ENCODE data around the gene CYP26B1.

The CYP26B1 gene

GRCh38 chr2:72096181-72096580 lies 51.5 kb downstream of the CYP26B1 start:
- no peak for TF ChIP-seq ARNTL (CRISPR knock-in tag; IDR thresholded peaks at IDR 0.05; ENCODE audit: borderline replicate concordance, low read depth)
- no peak for TF ChIP-seq ZNF565 (CRISPR knock-in tag; conservative IDR thresholded peaks at IDR 0.05; ENCODE audit: low read depth)
- TF ChIP-seq RARB (CRISPR knock-in tag; IDR thresholded peaks at IDR 0.05): no peak
- TF ChIP-seq GLIS3 (CRISPR knock-in tag; IDR thresholded peaks at IDR 0.05): no peak
- no peak for TF ChIP-seq ESRRG (CRISPR knock-in tag; IDR thresholded peaks at IDR 0.05)
- no peak for TF ChIP-seq SNAI2 (CRISPR knock-in tag; IDR thresholded peaks at IDR 0.05)
- no peak for TF ChIP-seq TSHZ2 (CRISPR knock-in tag; IDR thresholded peaks at IDR 0.05)
- TF ChIP-seq ZFP30 (CRISPR knock-in tag; IDR thresholded peaks at IDR 0.05): no peak
- TF ChIP-seq ZC3H10 (CRISPR knock-in tag; IDR thresholded peaks at IDR 0.05): no peak
- TF ChIP-seq TOX (CRISPR knock-in tag; IDR thresholded peaks at IDR 0.05; ENCODE audit: borderline replicate concordance): no peak
- TF ChIP-seq PPARA (CRISPR knock-in tag; IDR thresholded peaks at IDR 0.05; ENCODE audit: borderline replicate concordance): no peak
- TF ChIP-seq TCF4 (CRISPR knock-in tag; IDR thresholded peaks at IDR 0.05; ENCODE audit: borderline replicate concordance): no peak
- TF ChIP-seq ZNF70 (CRISPR knock-in tag; IDR thresholded peaks at IDR 0.05): no peak
- no peak for TF ChIP-seq ZFP3 (CRISPR knock-in tag; IDR thresholded peaks at IDR 0.05)
- TF ChIP-seq CREB5 (CRISPR knock-in tag; IDR thresholded peaks at IDR 0.05; ENCODE audit: low read depth): no peak
- no peak for TF ChIP-seq BACH2 (CRISPR knock-in tag; IDR thresholded peaks at IDR 0.05; ENCODE audit: borderline replicate concordance)
- no peak for TF ChIP-seq ZNF8 (CRISPR knock-in tag; IDR thresholded peaks at IDR 0.05)
- TF ChIP-seq CSDC2 (CRISPR knock-in tag; IDR thresholded peaks at IDR 0.05): no peak
- TF ChIP-seq PATZ1 (CRISPR knock-in tag; IDR thresholded peaks at IDR 0.05; ENCODE audit: borderline replicate concordance): no peak
- no peak for TF ChIP-seq OSR1 (CRISPR knock-in tag; IDR thresholded peaks at IDR 0.05)
- ATAC-seq: no peak

- TF ChIP-seq CSRNP3 (CRISPR knock-in tag; IDR thresholded peaks at IDR 0.05) (no peak), GLIS3 (CRISPR knock-in tag; IDR thresholded peaks at IDR 0.05) (no peak), BACH2 (CRISPR knock-in tag; IDR thresholded peaks at IDR 0.05; ENCODE audit: borderline replicate concordance) (no peak), ZNF70 (CRISPR knock-in tag; IDR thresholded peaks at IDR 0.05) (no peak), OSR1 (CRISPR knock-in tag; IDR thresholded peaks at IDR 0.05) (no peak), SNAI2 (CRISPR knock-in tag; IDR thresholded peaks at IDR 0.05) (no peak), CREB5 (CRISPR knock-in tag; IDR thresholded peaks at IDR 0.05; ENCODE audit: low read depth) (no peak), ZNF565 (CRISPR knock-in tag; conservative IDR thresholded peaks at IDR 0.05; ENCODE audit: low read depth) (no peak), ARNTL (CRISPR knock-in tag; IDR thresholded peaks at IDR 0.05; ENCODE audit: borderline replicate concordance, low read depth) (no peak), CSDC2 (CRISPR knock-in tag; IDR thresholded peaks at IDR 0.05) (no peak), ISL1 (CRISPR knock-in tag; IDR thresholded peaks at IDR 0.05) (no peak), ESRRG (CRISPR knock-in tag; IDR thresholded peaks at IDR 0.05) (no peak), PATZ1 (CRISPR knock-in tag; IDR thresholded peaks at IDR 0.05; ENCODE audit: borderline replicate concordance) (no peak), ZFP30 (CRISPR knock-in tag; IDR thresholded peaks at IDR 0.05) (no peak), PPARA (CRISPR knock-in tag; IDR thresholded peaks at IDR 0.05; ENCODE audit: borderline replicate concordance) (no peak), TOX (CRISPR knock-in tag; IDR thresholded peaks at IDR 0.05; ENCODE audit: borderline replicate concordance) (no peak), POU6F1 (CRISPR knock-in tag; IDR thresholded peaks at IDR 0.05; ENCODE audit: borderline replicate concordance, low read depth) (no peak), ZNF8 (CRISPR knock-in tag; IDR thresholded peaks at IDR 0.05) (no peak)
- ATAC-seq: no peak
These were observed 52.3 kb downstream of the CYP26B1 start for GRCh38 chr2:72095364-72095763.
